Liver (tissue), 3 donors: ENCODE results near the gene PCDHA7.
"Not testable (repeated sequence)": the region's sequence is repeated elsewhere in the genome, so short reads cannot be mapped to it uniquely, and the experiment has no call there.

ENCODE experiments used
- CTCF ChIP-seq: fragments of 150-350 bp; IDR thresholded peaks from 2 replicates; pipeline ENCODE4 v1.5.1; 2017; ENCODE audit warnings: improper control_type of control experiment, low read depth, low read length; ENCODE audit not compliant: missing input control
- EGR1 ChIP-seq, 2 donors: IDR thresholded peaks; 2 replicates each; pipeline ENCODE4 v1.6.1; 2016 to 2018; ENCODE audit warnings: antibody characterized with exemption in 2 of 2, low read depth in 2 of 2
- GABPA ChIP-seq, 2 donors: IDR thresholded peaks in 1 of 2; conservative IDR thresholded peaks in 1 of 2; 2 replicates each; pipeline ENCODE4 v1.6.1; 2016; ENCODE audit warnings: antibody characterized with exemption in 2 of 2, mild to moderate bottlenecking in 1 of 2, moderate library complexity in 1 of 2
- JUND ChIP-seq, 2 donors: IDR thresholded peaks; 2 replicates each; pipeline ENCODE4 v1.6.1; 2016; ENCODE audit warnings: antibody characterized with exemption in 2 of 2
- MAX ChIP-seq: IDR thresholded peaks from 2 replicates; pipeline ENCODE4 v1.6.1; 2016; ENCODE audit warnings: antibody characterized with exemption
- NR2F2 ChIP-seq: IDR thresholded peaks from 2 replicates; pipeline ENCODE4 v1.6.1; 2016; ENCODE audit warnings: antibody characterized with exemption
- REST ChIP-seq: IDR thresholded peaks from 2 replicates; pipeline ENCODE4 v1.6.1; 2016; ENCODE audit warnings: antibody characterized with exemption, mild to moderate bottlenecking
- TAF1 ChIP-seq: conservative IDR thresholded peaks from 2 replicates; pipeline ENCODE4 v1.6.1; 2016; ENCODE audit warnings: antibody characterized with exemption, mild to moderate bottlenecking
- YY1 ChIP-seq: IDR thresholded peaks from 2 replicates; pipeline ENCODE4 v1.6.1; 2016; ENCODE audit warnings: antibody characterized with exemption, mild to moderate bottlenecking
- TF ChIP-seq, protein P1 (sequence below): IDR thresholded peaks from 2 replicates; pipeline ENCODE4 v1.6.1; 2016; ENCODE audit warnings: antibody characterized with exemption
- donor health status: healthy.
- donor health status: healthy.

GRCh38 chr5:140822969-140823368 lies 11.1 kb upstream of the PCDHA7 start:
- TF ChIP-seq CTCF; JUND (IDR thresholded peaks at IDR 0.05); TAF1; MAX; EGR1 (IDR thresholded peaks at IDR 0.05; ENCODE audit: low read depth in 2 of 2); YY1; NR2F2; REST; GABPA (IDR thresholded peaks at IDR 0.05 in 1 of 2, conservative IDR thresholded peaks at IDR 0.05 in 1 of 2): not testable (repeated sequence)
- TF ChIP-seq, protein P1, sequence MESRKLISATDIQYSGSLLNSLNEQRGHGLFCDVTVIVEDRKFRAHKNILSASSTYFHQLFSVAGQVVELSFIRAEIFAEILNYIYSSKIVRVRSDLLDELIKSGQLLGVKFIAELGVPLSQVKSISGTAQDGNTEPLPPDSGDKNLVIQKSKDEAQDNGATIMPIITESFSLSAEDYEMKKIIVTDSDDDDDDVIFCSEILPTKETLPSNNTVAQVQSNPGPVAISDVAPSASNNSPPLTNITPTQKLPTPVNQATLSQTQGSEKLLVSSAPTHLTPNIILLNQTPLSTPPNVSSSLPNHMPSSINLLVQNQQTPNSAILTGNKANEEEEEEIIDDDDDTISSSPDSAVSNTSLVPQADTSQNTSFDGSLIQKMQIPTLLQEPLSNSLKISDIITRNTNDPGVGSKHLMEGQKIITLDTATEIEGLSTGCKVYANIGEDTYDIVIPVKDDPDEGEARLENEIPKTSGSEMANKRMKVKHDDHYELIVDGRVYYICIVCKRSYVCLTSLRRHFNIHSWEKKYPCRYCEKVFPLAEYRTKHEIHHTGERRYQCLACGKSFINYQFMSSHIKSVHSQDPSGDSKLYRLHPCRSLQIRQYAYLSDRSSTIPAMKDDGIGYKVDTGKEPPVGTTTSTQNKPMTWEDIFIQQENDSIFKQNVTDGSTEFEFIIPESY, result not testable (repeated sequence)
